CD14-positive monocyte (primary cell): ENCODE data around the gene PPIB. TPM values are rescaled to one million over a fixed set of nuclear protein-coding genes. Genes with fewer than 3 reads are reported as not detected.
A peak's percentile ranks its signal among the peaks of the same experiment; 100 is the strongest.

Experiments used
- DNase-seq, 3 donors: peaks; one replicate each; pipeline ENCODE4 v3.0.0-alpha.2; 2011 to 2022
- H2AFZ ChIP-seq: 2 replicates; pipeline ENCODE4 v1.6.0; 2012; ENCODE audit warnings: mild to moderate bottlenecking, low read depth, low read length, inconsistent platforms; ENCODE audit not compliant: insufficient read depth, poor library complexity, severe bottlenecking
- H3K27ac ChIP-seq, 2 donors: 1 replicate in 1 of 2; 2 replicates in 1 of 2; pipeline ENCODE4 v1.5.1; 2012 to 2013; ENCODE audit warnings: low read length in 2 of 2, control low read depth in 1 of 2, inconsistent platforms in 1 of 2, low read depth in 1 of 2, mild to moderate bottlenecking in 1 of 2
- H3K27me3 ChIP-seq, 2 donors: one replicate each; pipeline versions ENCODE4 v1.6.0 to v1.6.1; 2011 to 2013; ENCODE audit warnings: low read length in 2 of 2; ENCODE audit not compliant: control insufficient read depth in 2 of 2, insufficient read depth in 2 of 2
- H3K36me3 ChIP-seq, 2 donors: replicated peaks in 1 of 2; 1 replicate in 1 of 2; 2 replicates in 1 of 2; pipeline versions ENCODE4 v1.5.1 to v1.6.1; 2012 to 2013; ENCODE audit warnings: low read length in 2 of 2, control low read depth in 1 of 2, inconsistent platforms in 1 of 2, mild to moderate bottlenecking in 1 of 2; ENCODE audit not compliant: insufficient read depth in 2 of 2, control insufficient read depth in 1 of 2
- H3K4me1 ChIP-seq, 2 donors: 1 replicate in 1 of 2; 2 replicates in 1 of 2; pipeline versions ENCODE4 v1.5.1 to v1.6.1; 2012 to 2013; ENCODE audit warnings: low read length in 2 of 2, control low read depth in 1 of 2, inconsistent platforms in 1 of 2, mild to moderate bottlenecking in 1 of 2, moderate library complexity in 1 of 2; ENCODE audit not compliant: insufficient read depth in 2 of 2, control insufficient read depth in 1 of 2
- H3K4me2 ChIP-seq: replicated peaks from 2 replicates; pipeline ENCODE3; 2012; ENCODE audit warnings: low read length, moderate library complexity, mild to moderate bottlenecking; ENCODE audit not compliant: poor library complexity, severe bottlenecking; ENCODE audit errors: extremely low read depth
- H3K4me3 ChIP-seq, 3 experiments: fragments of 200-600 bp in 1 of 3; sonication (generic) in 1 of 3; replicated peaks in 1 of 3; 1 replicate in 2 of 3; 2 replicates in 1 of 3; pipeline ENCODE4 v1.5.1; 2011 to 2013; ENCODE audit warnings: low read length in 3 of 3, mild to moderate bottlenecking in 3 of 3, control low read depth in 2 of 3, low read depth in 2 of 3, inconsistent platforms in 1 of 3, moderate library complexity in 1 of 3
- H3K79me2 ChIP-seq: 2 replicates; pipeline ENCODE4 v1.6.0; 2012; ENCODE audit warnings: mild to moderate bottlenecking, control low read depth, inconsistent platforms, low read length, moderate library complexity; ENCODE audit not compliant: insufficient read depth
- H3K9ac ChIP-seq: 2 replicates; pipeline ENCODE4 v1.6.0; 2017; ENCODE audit warnings: low read length, mild to moderate bottlenecking; ENCODE audit not compliant: insufficient read depth, poor library complexity, severe bottlenecking
- H3K9me3 ChIP-seq, 2 donors: replicated peaks in 1 of 2; 1 replicate in 1 of 2; 2 replicates in 1 of 2; pipeline versions ENCODE4 v1.5.1 to v1.6.1; 2012 to 2013; ENCODE audit warnings: low read length in 2 of 2, control low read depth in 1 of 2; ENCODE audit not compliant: control insufficient read depth in 1 of 2, insufficient read depth in 1 of 2
- H4K20me1 ChIP-seq: 2 replicates; pipeline ENCODE4 v1.6.0; 2012; ENCODE audit warnings: mild to moderate bottlenecking, low read length, control low read depth, moderate library complexity; ENCODE audit not compliant: insufficient read depth
- H3K27ac Mint-ChIP-seq, 7 donors: one replicate each; pipeline ENCODE4 v1.8.0; 2020; ENCODE audit warnings: mild to moderate bottlenecking in 7 of 7, mixed read lengths in 7 of 7, moderate library complexity in 6 of 7, inconsistent platforms in 2 of 7
- H3K27me3 Mint-ChIP-seq, 3 donors: one replicate each; pipeline ENCODE4 v1.8.0; 2021 to 2022; ENCODE audit warnings: low read depth in 3 of 3, mild to moderate bottlenecking in 3 of 3, mixed read lengths in 3 of 3, moderate library complexity in 3 of 3, inconsistent platforms in 1 of 3
- H3K36me3 Mint-ChIP-seq, 2 donors: one replicate each; pipeline ENCODE4 v1.8.0; 2020; ENCODE audit warnings: mixed read lengths in 2 of 2, inconsistent platforms in 1 of 2, mild to moderate bottlenecking in 1 of 2
- H3K4me1 Mint-ChIP-seq: one replicate; pipeline ENCODE4 v1.8.0; 2020; ENCODE audit warnings: mild to moderate bottlenecking, mixed read lengths
- H3K4me3 Mint-ChIP-seq, 2 donors: one replicate each; pipeline ENCODE4 v1.8.0; 2020; ENCODE audit warnings: mild to moderate bottlenecking in 2 of 2, mixed read lengths in 2 of 2, moderate library complexity in 1 of 2
- H3K9me3 Mint-ChIP-seq, 7 donors: one replicate each; pipeline ENCODE4 v1.8.0; 2020 to 2022; ENCODE audit warnings: mixed read lengths in 7 of 7, mild to moderate bottlenecking in 6 of 7, moderate library complexity in 6 of 7, inconsistent platforms in 2 of 7
- WGBS: methylation state at CpG from one replicate; pipeline ENCODE4 v1.1.5; 2013; ENCODE audit warnings: missing lambda C conversion rate; ENCODE audit not compliant: insufficient coverage; 5-methylcytosine and 5-hydroxymethylcytosine counted together
- intact Hi-C, 2 donors: fragments of 100-400 bp; cut with micrococcal nuclease; formaldehyde crosslinking; loops; one replicate each; pipeline versions ENCODE4 v1.15.0 to v1.15.1; 2023
- polyA plus RNA-seq, 3 donors: library from polyadenylated mRNA; depleted of rRNA in 1 of 3; unstranded in 2 of 3; stranded (reverse) in 1 of 3; fragments of 300-500 nt in 2 of 3; fragments of >200 nt in 1 of 3; fragmentation: Illumina TruSeq in 2 of 3; gene quantifications; 1 replicate in 2 of 3; 2 replicates in 1 of 3; pipeline ENCODE4 v1.2.3, GENCODE V29; 2012 to 2021
- TF ChIP-seq, protein P1 (sequence below): fragments of 200-600 bp; IDR thresholded peaks from one replicate; pipeline ENCODE4 v1.8.0; 2022; ENCODE audit warnings: antibody characterized with exemption, mild to moderate bottlenecking

PPIB gene
- polyA plus RNA-seq, 3 donors = 224 to 532 (median 520) TPM

DNA sequence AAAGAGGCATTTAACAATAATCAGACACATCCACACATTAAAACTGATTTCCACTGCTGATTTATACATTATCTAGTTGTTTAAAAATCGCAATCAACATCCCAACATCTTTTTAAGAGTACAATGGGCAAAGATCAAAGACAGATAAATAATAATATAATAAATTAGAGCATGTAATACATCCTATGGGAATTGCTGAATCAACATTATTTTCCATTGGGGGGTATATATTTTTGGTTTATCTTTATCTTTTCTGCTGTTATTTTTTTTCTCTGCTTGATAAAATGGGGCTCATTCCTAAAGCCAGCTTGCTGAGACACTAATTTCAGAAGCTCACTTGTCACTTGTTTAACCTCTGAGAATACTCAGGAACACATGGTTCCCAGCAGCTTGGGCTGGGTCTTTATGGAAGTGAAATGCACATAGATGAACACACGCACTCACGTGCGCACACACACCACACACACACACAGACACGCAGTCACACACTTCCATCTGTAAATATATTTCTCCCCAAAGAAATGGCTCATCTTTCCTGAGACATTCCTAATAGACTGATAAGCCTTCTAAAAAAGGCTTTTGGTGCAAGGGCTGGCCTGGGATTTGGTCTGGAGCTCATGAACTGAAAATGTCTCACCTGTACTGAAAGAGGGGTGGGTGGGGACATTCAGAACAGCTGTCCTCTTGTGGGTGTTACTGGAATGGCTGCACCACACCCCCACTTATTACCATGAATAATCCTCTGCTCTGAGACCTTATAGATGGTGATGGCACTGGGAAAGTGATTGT lies 3.5 kb upstream of the PPIB start:
- WGBS = no CpG with 5 or more reads among the region's 5 CpGs
- H3K36me3 Mint-ChIP-seq = peaks cover 21 to 24% of the 10 kb centered on the region in 2 donors
- intact Hi-C loops = loop anchor here in 1 of 2 donors (10.0 kb wide), 1 partner anchor 189 kb away; the partner anchor contains the start of gene CSNK1G1
- H3K9ac ChIP-seq = no peak overlapping the region
- no peak overlapping the region for H3K4me3 Mint-ChIP-seq
- H2AFZ ChIP-seq = no peak overlapping the region
- no peaks in the 10 kb centered on the region for H3K9me3 ChIP-seq
- H3K27ac Mint-ChIP-seq = no peak overlapping the region
- peaks cover 15% of the 10 kb centered on the region for H3K79me2 ChIP-seq
- H3K9me3 Mint-ChIP-seq = no peaks in the 10 kb centered on the region
- no peak overlapping the region for H3K4me3 ChIP-seq
- peaks cover 29 to 30% of the 10 kb centered on the region in 2 donors for H3K4me1 ChIP-seq
- H3K4me1 Mint-ChIP-seq = peaks cover 31% of the 10 kb centered on the region
- no peak overlapping the region for H3K27ac ChIP-seq
- peaks cover 13% of the 10 kb centered on the region for H4K20me1 ChIP-seq
- DNase-seq = no peak
- H3K27me3 ChIP-seq = no peaks in the 10 kb centered on the region
- no peak overlapping the region for H3K4me2 ChIP-seq
- peaks cover 0 to 2% (median 0%) of the 10 kb centered on the region in 3 donors for H3K27me3 Mint-ChIP-seq
- TF ChIP-seq, protein P1, sequence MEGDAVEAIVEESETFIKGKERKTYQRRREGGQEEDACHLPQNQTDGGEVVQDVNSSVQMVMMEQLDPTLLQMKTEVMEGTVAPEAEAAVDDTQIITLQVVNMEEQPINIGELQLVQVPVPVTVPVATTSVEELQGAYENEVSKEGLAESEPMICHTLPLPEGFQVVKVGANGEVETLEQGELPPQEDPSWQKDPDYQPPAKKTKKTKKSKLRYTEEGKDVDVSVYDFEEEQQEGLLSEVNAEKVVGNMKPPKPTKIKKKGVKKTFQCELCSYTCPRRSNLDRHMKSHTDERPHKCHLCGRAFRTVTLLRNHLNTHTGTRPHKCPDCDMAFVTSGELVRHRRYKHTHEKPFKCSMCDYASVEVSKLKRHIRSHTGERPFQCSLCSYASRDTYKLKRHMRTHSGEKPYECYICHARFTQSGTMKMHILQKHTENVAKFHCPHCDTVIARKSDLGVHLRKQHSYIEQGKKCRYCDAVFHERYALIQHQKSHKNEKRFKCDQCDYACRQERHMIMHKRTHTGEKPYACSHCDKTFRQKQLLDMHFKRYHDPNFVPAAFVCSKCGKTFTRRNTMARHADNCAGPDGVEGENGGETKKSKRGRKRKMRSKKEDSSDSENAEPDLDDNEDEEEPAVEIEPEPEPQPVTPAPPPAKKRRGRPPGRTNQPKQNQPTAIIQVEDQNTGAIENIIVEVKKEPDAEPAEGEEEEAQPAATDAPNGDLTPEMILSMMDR = no peak
- peaks cover 10 to 20% of the 10 kb centered on the region in 2 donors for H3K36me3 ChIP-seq

DNA sequence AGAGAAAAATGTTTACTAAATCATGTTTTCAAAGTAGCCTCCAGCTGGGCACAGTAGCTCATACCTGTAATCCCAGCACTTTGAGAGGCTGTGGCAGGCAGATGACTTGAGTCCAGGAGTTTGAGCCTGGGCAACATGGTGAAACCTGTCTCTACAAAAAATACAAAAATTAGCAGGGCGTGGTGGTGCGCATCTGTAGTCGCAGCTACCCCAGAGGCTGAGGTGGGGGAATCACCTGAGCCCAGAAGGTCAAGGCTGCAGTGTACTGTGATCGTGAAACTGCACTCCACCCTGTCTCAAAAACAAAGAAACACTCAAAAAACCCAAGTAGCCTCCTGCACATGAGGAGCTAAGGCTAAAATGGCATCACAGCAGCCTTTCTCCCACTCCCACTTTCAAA lies 1.6 kb upstream of the PPIB start:
- Histone ChIP-seq H3K36me3 (peaks cover 12% of the 10 kb centered on the region in 2 donors), H3K9me3 (no peaks in the 10 kb centered on the region), H3K9ac (peak overlapping the region; percentile 76), H3K27me3 (no peaks in the 10 kb centered on the region), H4K20me1 (peaks cover 30% of the 10 kb centered on the region), H3K27ac (peak overlapping the region; percentile 86 to 94), H3K4me1 (peaks cover 29 to 32% of the 10 kb centered on the region in 2 donors), H3K4me3 (peak overlapping the region in 2 of 3 experiments; percentile 63 to 92), H2AFZ (peak overlapping the region; percentile 86), H3K4me2 (peak overlapping the region; percentile 89), H3K79me2 (peaks cover 32% of the 10 kb centered on the region)
- Mint-ChIP-seq H3K4me1 (peaks cover 36% of the 10 kb centered on the region), H3K9me3 (no peaks in the 10 kb centered on the region), H3K4me3 (peak overlapping the region; percentile 78 to 96), H3K27me3 (peaks cover 0 to 2% (median 0%) of the 10 kb centered on the region in 3 donors), H3K27ac (peak overlapping the region; percentile 93 to 96 (median 95)), H3K36me3 (peaks cover 18 to 21% of the 10 kb centered on the region in 2 donors)
- TF ChIP-seq, protein P1 = no peak
- no CpG with 5 or more reads among the region's 4 CpGs for WGBS
- intact Hi-C loops = loop anchor here (5.0 to 10.0 kb wide), 4 partner anchors 72 to 298 kb away; partner anchors contain the start of genes CIAO2A (in 1 of the 2), CSNK1G1 (in 1 of the 2), TRIP4 (in 1 of the 2) and ZNF609 (in 1 of the 2)
- DNase-seq = no peak
